Measurements from ENCODE around the gene EPHB1.

EPHB1 gene

GRCh38 chr3:135258916-135259315 is 463.9 kb downstream of the EPHB1 start:
- H3K4me3 ChIP-seq (replicated peaks; ENCODE audit: insufficient read depth, low read length) = no peak overlapping the region
- no peak for TF ChIP-seq POLR2AphosphoS5 (IDR thresholded peaks at IDR 0.05; ENCODE audit: low read depth)
- no peak for TF ChIP-seq SPI1 (IDR thresholded peaks at IDR 0.05; ENCODE audit: borderline replicate concordance, low read depth)
- no peak for TF ChIP-seq CTCF (IDR thresholded peaks at IDR 0.05; ENCODE audit: insufficient read depth, low read length)
- no peak for TF ChIP-seq REST (IDR thresholded peaks at IDR 0.05; ENCODE audit: insufficient replicate concordance, low read depth)
- TF ChIP-seq GABPA (IDR thresholded peaks at IDR 0.05; ENCODE audit: low read depth) = no peak
- no peak overlapping the region for H3K27ac ChIP-seq (replicated peaks)
- H3K27me3 ChIP-seq (ENCODE audit: insufficient read depth, poor library complexity, severe bottlenecking) = no peaks in the 10 kb centered on the region
- no peak for DNase-seq (ENCODE audit: low read depth in 1 of 2, low spot score in 1 of 2)

GRCh38 chr3:135260025-135260424 is 465.0 kb downstream of the EPHB1 start:
- DNase-seq (ENCODE audit: low read depth in 1 of 2, low spot score in 1 of 2) = no peak
- TF ChIP-seq CTCF (IDR thresholded peaks at IDR 0.05; ENCODE audit: insufficient read depth, low read length) (no peak), REST (IDR thresholded peaks at IDR 0.05; ENCODE audit: insufficient replicate concordance, low read depth) (no peak), POLR2AphosphoS5 (IDR thresholded peaks at IDR 0.05; ENCODE audit: low read depth) (no peak), SPI1 (IDR thresholded peaks at IDR 0.05; ENCODE audit: borderline replicate concordance, low read depth) (no peak), GABPA (IDR thresholded peaks at IDR 0.05; ENCODE audit: low read depth) (no peak)
- Histone ChIP-seq H3K27ac (replicated peaks) (no peak overlapping the region), H3K4me3 (replicated peaks; ENCODE audit: insufficient read depth, low read length) (no peak overlapping the region), H3K27me3 (ENCODE audit: insufficient read depth, poor library complexity, severe bottlenecking) (no peaks in the 10 kb centered on the region)

- no peak overlapping the region for H3K27ac ChIP-seq (replicated peaks)
- no peak overlapping the region for H3K4me3 ChIP-seq (replicated peaks; ENCODE audit: insufficient read depth, low read length)
- H3K27me3 ChIP-seq (ENCODE audit: insufficient read depth, poor library complexity, severe bottlenecking) = no peaks in the 10 kb centered on the region
- TF ChIP-seq CTCF (IDR thresholded peaks at IDR 0.05; ENCODE audit: insufficient read depth, low read length) (no peak), SPI1 (IDR thresholded peaks at IDR 0.05; ENCODE audit: borderline replicate concordance, low read depth) (no peak), REST (IDR thresholded peaks at IDR 0.05; ENCODE audit: insufficient replicate concordance, low read depth) (no peak), POLR2AphosphoS5 (IDR thresholded peaks at IDR 0.05; ENCODE audit: low read depth) (no peak), GABPA (IDR thresholded peaks at IDR 0.05; ENCODE audit: low read depth) (no peak)
- no peak for DNase-seq (ENCODE audit: low read depth in 1 of 2, low spot score in 1 of 2)
Observed at GRCh38 chr3:135261214-135261775, 466.2 kb downstream of the EPHB1 start.
